H9 (cell line): ENCODE measurements around the gene KIF6. TPM values are rescaled to one million over a fixed set of nuclear protein-coding genes. Genes with fewer than 3 reads are reported as not detected.

Experiments used
- DNase-seq: peaks from one replicate; pipeline ENCODE4 v3.0.0-alpha.2; 2017
- H2AFZ ChIP-seq: one replicate; pipeline ENCODE4 v1.6.1; 2013; ENCODE audit warnings: mild to moderate bottlenecking, low read length, control low read depth, moderate library complexity
- H2AK5ac ChIP-seq: 2 replicates; pipeline ENCODE4 v1.6.1; 2013; ENCODE audit warnings: low read length, control low read depth, mixed read lengths; ENCODE audit not compliant: insufficient read length
- H2BK120ac ChIP-seq: one replicate; pipeline ENCODE4 v1.6.1; 2013; ENCODE audit warnings: low read depth, mild to moderate bottlenecking, low read length, control low read depth, inconsistent platforms; ENCODE audit not compliant: poor library complexity, severe bottlenecking
- H2BK12ac ChIP-seq: 2 replicates; pipeline ENCODE4 v1.6.1; 2013; ENCODE audit warnings: low read length, control low read depth, mixed read lengths, low read depth; ENCODE audit not compliant: insufficient read length
- H2BK15ac ChIP-seq: 2 replicates; pipeline ENCODE4 v1.6.1; 2013; ENCODE audit warnings: low read depth, low read length, control low read depth
- H2BK20ac ChIP-seq: one replicate; pipeline ENCODE4 v1.6.1; 2013; ENCODE audit warnings: low read depth, mild to moderate bottlenecking, low read length, control low read depth, inconsistent platforms; ENCODE audit not compliant: poor library complexity, severe bottlenecking
- H2BK5ac ChIP-seq: 2 replicates; pipeline ENCODE4 v1.6.1; 2013; ENCODE audit warnings: low read length, control low read depth, mixed read lengths; ENCODE audit not compliant: insufficient read length
- H3K14ac ChIP-seq: 2 replicates; pipeline ENCODE4 v1.6.1; 2013; ENCODE audit warnings: low read length, control low read depth; ENCODE audit not compliant: insufficient read depth
- H3K18ac ChIP-seq: 2 replicates; pipeline ENCODE4 v1.6.1; 2013; ENCODE audit warnings: low read depth, mild to moderate bottlenecking, mixed read lengths, low read length, control low read depth; ENCODE audit not compliant: insufficient read length
- H3K23ac ChIP-seq: 2 replicates; pipeline ENCODE4 v1.6.1; 2013; ENCODE audit warnings: low read length, control low read depth, mixed read lengths, low read depth; ENCODE audit not compliant: insufficient read length
- H3K23me2 ChIP-seq: 2 replicates; pipeline ENCODE4 v1.6.1; 2013; ENCODE audit warnings: low read depth, mild to moderate bottlenecking, mixed read lengths, low read length, control low read depth; ENCODE audit not compliant: insufficient read length, poor library complexity, severe bottlenecking
- H3K27ac ChIP-seq: 2 replicates; pipeline ENCODE4 v1.5.1; 2013; ENCODE audit warnings: low read length, control low read depth, mixed read lengths, low read depth; ENCODE audit not compliant: insufficient read length
- H3K27me3 ChIP-seq: 2 replicates; pipeline ENCODE4 v1.6.1; 2013; ENCODE audit warnings: low read length, control low read depth, inconsistent platforms; ENCODE audit not compliant: insufficient read depth
- H3K4ac ChIP-seq: 2 replicates; pipeline ENCODE4 v1.6.1; 2013; ENCODE audit warnings: low read depth, mild to moderate bottlenecking, control low read depth, inconsistent platforms, low read length, moderate library complexity
- H3K4me1 ChIP-seq: 2 replicates; pipeline ENCODE4 v1.6.1; 2013; ENCODE audit warnings: low read length, control low read depth, inconsistent platforms; ENCODE audit not compliant: insufficient read depth
- H3K4me2 ChIP-seq: 2 replicates; pipeline ENCODE4 v1.6.1; 2013; ENCODE audit warnings: low read length, control low read depth, mixed read lengths; ENCODE audit not compliant: insufficient read length, insufficient read depth
- H3K56ac ChIP-seq: 2 replicates; pipeline ENCODE4 v1.6.1; 2013; ENCODE audit warnings: low read depth, mild to moderate bottlenecking, mixed read lengths, low read length, control low read depth; ENCODE audit not compliant: insufficient read length
- H3K79me1 ChIP-seq: 2 replicates; pipeline ENCODE4 v1.6.1; 2013; ENCODE audit warnings: low read depth, mild to moderate bottlenecking, moderate library complexity, low read length, control low read depth, inconsistent platforms; ENCODE audit not compliant: insufficient read depth, poor library complexity, severe bottlenecking
- H3K79me2 ChIP-seq: 2 replicates; pipeline ENCODE4 v1.6.1; 2013; ENCODE audit warnings: low read length, control low read depth, inconsistent platforms; ENCODE audit not compliant: insufficient read depth
- H3K9ac ChIP-seq: 2 replicates; pipeline ENCODE4 v1.6.1; 2013; ENCODE audit warnings: low read length, control low read depth, mixed read lengths; ENCODE audit not compliant: insufficient read length; ENCODE audit errors: extremely low read depth
- H3K9me3 ChIP-seq: one replicate; pipeline ENCODE4 v1.6.1; 2013; ENCODE audit warnings: low read depth, low read length, inconsistent platforms; ENCODE audit not compliant: control insufficient read depth
- H3T11ph ChIP-seq: one replicate; pipeline ENCODE4 v1.6.1; 2013; ENCODE audit warnings: mild to moderate bottlenecking, low read length, control low read depth, inconsistent platforms
- H4K20me1 ChIP-seq: one replicate; pipeline ENCODE4 v1.6.1; 2013; ENCODE audit not compliant: control insufficient read depth, insufficient read length, insufficient read depth
- H4K5ac ChIP-seq: 2 replicates; pipeline ENCODE4 v1.6.1; 2013; ENCODE audit warnings: low read depth, mild to moderate bottlenecking, mixed read lengths, low read length, control low read depth; ENCODE audit not compliant: insufficient read length
- H4K8ac ChIP-seq: replicated peaks from 2 replicates; pipeline ENCODE4 v1.6.1; 2013; ENCODE audit warnings: low read length, control low read depth, mixed read lengths, low read depth; ENCODE audit not compliant: insufficient read length
- H4K91ac ChIP-seq: 2 replicates; pipeline ENCODE4 v1.6.1; 2013; ENCODE audit warnings: low read depth, mild to moderate bottlenecking, moderate library complexity, mixed read lengths, low read length, control low read depth; ENCODE audit not compliant: insufficient read length
- H3K27ac Mint-ChIP-seq, 3 experiments: 2 replicates in 2 of 3; 3 replicates in 1 of 3; pipeline ENCODE4 v1.8.0; 2020 to 2021; ENCODE audit warnings: mixed read lengths in 3 of 3, mild to moderate bottlenecking in 1 of 3, moderate library complexity in 1 of 3
- H3K27me3 Mint-ChIP-seq: 2 replicates; pipeline ENCODE4 v1.8.0; 2021; ENCODE audit warnings: low read depth, mild to moderate bottlenecking, moderate library complexity, mixed read lengths
- H3K36me3 Mint-ChIP-seq, 3 experiments: 2 replicates in 2 of 3; 3 replicates in 1 of 3; pipeline ENCODE4 v1.8.0; 2020 to 2021; ENCODE audit warnings: low read depth in 3 of 3, mixed read lengths in 3 of 3; ENCODE audit not compliant: insufficient read depth in 1 of 3
- H3K4me1 Mint-ChIP-seq, 2 experiments: 2 replicates each; pipeline ENCODE4 v1.8.0; 2020; ENCODE audit warnings: mixed read lengths in 2 of 2
- H3K4me3 Mint-ChIP-seq, 2 experiments: 2 replicates in 1 of 2; 3 replicates in 1 of 2; pipeline ENCODE4 v1.8.0; 2020 to 2021; ENCODE audit warnings: mild to moderate bottlenecking in 2 of 2, mixed read lengths in 2 of 2, moderate library complexity in 1 of 2
- H3K9me3 Mint-ChIP-seq, 2 experiments: 2 replicates in 1 of 2; 3 replicates in 1 of 2; pipeline ENCODE4 v1.8.0; 2020; ENCODE audit warnings: mild to moderate bottlenecking in 2 of 2, mixed read lengths in 2 of 2, moderate library complexity in 1 of 2
- WGBS: extraction: QIAGEN DNeasy Blood & Tissue Kit; methylation state at CpG from one replicate; pipeline ENCODE4 v1.1.7; 2013; ENCODE audit warnings: missing lambda C conversion rate, low lambda C conversion rate, mixed read lengths; ENCODE audit not compliant: insufficient read length; ENCODE audit errors: extremely low coverage; 5-methylcytosine and 5-hydroxymethylcytosine counted together
- total RNA-seq: library from RNA; stranded (reverse); gene quantifications from 2 replicates; pipeline ENCODE4 v1.2.1, GENCODE V29; 2021
- TF ChIP-seq, protein P1 (sequence below): fragments of 200-600 bp; sonication (generic); conservative IDR thresholded peaks from 3 replicates; pipeline ENCODE4 v1.8.0; 2021; ENCODE audit warnings: antibody characterized with exemption, mild to moderate bottlenecking

The KIF6 gene
- total RNA-seq, 1 experiment from 2014 or later = 0.63 TPM

GRCh38 chr6:39350723-39351505 lies 374.3 kb downstream of the KIF6 start:
- Histone ChIP-seq H3T11ph (no peak overlapping the region), H3K79me1 (no peaks in the 10 kb centered on the region), H2BK5ac (no peak overlapping the region), H3K14ac (no peak overlapping the region), H3K4me1 (no peaks in the 10 kb centered on the region), H3K18ac (no peak overlapping the region), H3K9ac (no peak overlapping the region), H3K27ac (no peak overlapping the region), H4K8ac (no peak overlapping the region), H3K9me3 (no peaks in the 10 kb centered on the region), H4K5ac (no peak overlapping the region), H3K56ac (no peak overlapping the region), H4K20me1 (no peaks in the 10 kb centered on the region), H3K23me2 (no peaks in the 10 kb centered on the region), H3K4ac (no peak overlapping the region), H2BK15ac (no peak overlapping the region), H2BK12ac (no peak overlapping the region), H2AK5ac (no peak overlapping the region), H2AFZ (no peak overlapping the region), H3K79me2 (no peaks in the 10 kb centered on the region), H3K23ac (no peak overlapping the region), H2BK120ac (no peak overlapping the region), H2BK20ac (no peak overlapping the region), H3K4me2 (no peak overlapping the region), H4K91ac (no peak overlapping the region), H3K27me3 (no peaks in the 10 kb centered on the region)
- no CpG with 5 or more reads among the region's 13 CpGs for WGBS
- no peak for DNase-seq
- H3K36me3 Mint-ChIP-seq = no peaks in the 10 kb centered on the region
- H3K27me3 Mint-ChIP-seq = peaks cover 1% of the 10 kb centered on the region; the same call in 1 of the 2 replicates
- TF ChIP-seq, protein P1, sequence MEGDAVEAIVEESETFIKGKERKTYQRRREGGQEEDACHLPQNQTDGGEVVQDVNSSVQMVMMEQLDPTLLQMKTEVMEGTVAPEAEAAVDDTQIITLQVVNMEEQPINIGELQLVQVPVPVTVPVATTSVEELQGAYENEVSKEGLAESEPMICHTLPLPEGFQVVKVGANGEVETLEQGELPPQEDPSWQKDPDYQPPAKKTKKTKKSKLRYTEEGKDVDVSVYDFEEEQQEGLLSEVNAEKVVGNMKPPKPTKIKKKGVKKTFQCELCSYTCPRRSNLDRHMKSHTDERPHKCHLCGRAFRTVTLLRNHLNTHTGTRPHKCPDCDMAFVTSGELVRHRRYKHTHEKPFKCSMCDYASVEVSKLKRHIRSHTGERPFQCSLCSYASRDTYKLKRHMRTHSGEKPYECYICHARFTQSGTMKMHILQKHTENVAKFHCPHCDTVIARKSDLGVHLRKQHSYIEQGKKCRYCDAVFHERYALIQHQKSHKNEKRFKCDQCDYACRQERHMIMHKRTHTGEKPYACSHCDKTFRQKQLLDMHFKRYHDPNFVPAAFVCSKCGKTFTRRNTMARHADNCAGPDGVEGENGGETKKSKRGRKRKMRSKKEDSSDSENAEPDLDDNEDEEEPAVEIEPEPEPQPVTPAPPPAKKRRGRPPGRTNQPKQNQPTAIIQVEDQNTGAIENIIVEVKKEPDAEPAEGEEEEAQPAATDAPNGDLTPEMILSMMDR = no peak
- no peak overlapping the region; a peak in 1 of 7 replicates for H3K27ac Mint-ChIP-seq
- H3K4me3 Mint-ChIP-seq = no peak overlapping the region
- peaks cover 2% of the 10 kb centered on the region in 2 experiments; a peak in 2 of 4 replicates for H3K4me1 Mint-ChIP-seq
- H3K9me3 Mint-ChIP-seq = no peaks in the 10 kb centered on the region
